HCT116 (cell line): ENCODE results near the gene ACADSB. TPM values are rescaled to one million over a fixed set of nuclear protein-coding genes. Genes with fewer than 3 reads are reported as not detected.

Experiments
- ATAC-seq: fragments of 200-7000 bp; cut with Tn5 transposase; 2 replicates; pipeline ENCODE4 v1.9.1; 2020; ENCODE audit warnings: mild to moderate bottlenecking, moderate library complexity
- BruUV-seq: library from RNA; stranded (reverse); fragments of 400-500 nt; replicated peaks from 2 replicates; lab custom pipeline; 2021; lab: Mats Ljungman, UMichigan
- CTCF ChIA-PET: fragments of 300-600 bp; sonication (Branson Sonifier 250); formaldehyde crosslinking; loops from one replicate; lab custom pipeline; 2021; ENCODE audit warnings: antibody characterized with exemption; lab: Charles Lee
- POLR2A ChIA-PET: fragments of 300-600, 350-600 bp; sonication (Branson Sonifier 250); formaldehyde crosslinking; loops from one replicate; lab custom pipeline; 2021; ENCODE audit warnings: antibody characterized with exemption; lab: Charles Lee
- RAD21 ChIA-PET, 2 experiments: fragments of 300-600 bp; sonication (Branson Sonifier 250); formaldehyde crosslinking; loops; one replicate each; lab custom pipeline; 2023; ENCODE audit warnings: low total read pairs in 2 of 2; ENCODE audit not compliant: uncharacterized antibody in 2 of 2, unreplicated experiment in 2 of 2, low non-redundant PET in 1 of 2; lab: Charles Lee
- DNase-seq: peaks from one replicate; pipeline ENCODE4 v3.0.0-alpha.2; 2010; ENCODE audit warnings: low read depth, low spot score
- H2AFZ ChIP-seq: fragments of 200-600 bp; shearing (Covaris generic), sonication (generic); 2 replicates; pipeline ENCODE4 v1.6.1; 2017; ENCODE audit warnings: low read depth, mixed run types, mixed read lengths, antibody characterized with exemption, low read length; ENCODE audit not compliant: poor library complexity, severe bottlenecking
- H3K27ac ChIP-seq: 2 replicates; pipeline ENCODE4 v1.5.1; 2012; ENCODE audit warnings: low read depth, low read length
- H3K27me3 ChIP-seq: fragments of 200-600 bp; sonication (generic); 2 replicates; pipeline ENCODE4 v1.6.1; 2016; ENCODE audit warnings: mixed run types, low read length, mixed read lengths; ENCODE audit not compliant: insufficient read depth
- H3K36me3 ChIP-seq, 2 experiments: fragments of 200-500 bp in 1 of 2; fragments of 200-600 bp in 1 of 2; sonication (Bioruptor generic) in 1 of 2; sonication (generic) in 1 of 2; 2 replicates each; pipeline versions ENCODE4 v1.5.1 to v1.6.1; 2014 to 2016; ENCODE audit warnings: low read length in 2 of 2, inconsistent platforms in 1 of 2, mixed read lengths in 1 of 2, mixed run types in 1 of 2; ENCODE audit not compliant: insufficient read depth in 2 of 2, control insufficient read depth in 1 of 2
- H3K4me1 ChIP-seq, 2 experiments: fragments of 200-600 bp in 1 of 2; sonication (generic) in 1 of 2; 2 replicates each; pipeline versions ENCODE4 v1.5.1 to v1.6.1; 2012 to 2017; ENCODE audit warnings: low read length in 2 of 2, inconsistent platforms in 1 of 2, mild to moderate bottlenecking in 1 of 2, mixed read lengths in 1 of 2, mixed run types in 1 of 2, moderate library complexity in 1 of 2; ENCODE audit not compliant: insufficient read depth in 2 of 2, control insufficient read depth in 1 of 2
- H3K4me2 ChIP-seq: fragments of 200-600 bp; sonication (generic); 2 replicates; pipeline ENCODE4 v1.6.1; 2017; ENCODE audit warnings: mixed run types, low read length, mixed read lengths
- H3K4me3 ChIP-seq, 2 experiments: fragments of 200-600 bp in 1 of 2; sonication (generic) in 1 of 2; replicated peaks in 1 of 2; 2 replicates each; pipeline ENCODE4 v1.5.1; 2011 to 2016; ENCODE audit warnings: low read length in 2 of 2, control low read depth in 1 of 2, low read depth in 1 of 2, mild to moderate bottlenecking in 1 of 2, mixed read lengths in 1 of 2, mixed run types in 1 of 2
- H3K79me2 ChIP-seq: fragments of 200-600 bp; sonication (generic); 2 replicates; pipeline ENCODE4 v1.6.1; 2017; ENCODE audit warnings: mild to moderate bottlenecking, mixed run types, low read length, moderate library complexity, mixed read lengths; ENCODE audit not compliant: insufficient read depth
- H3K9ac ChIP-seq: fragments of 200-600 bp; sonication (generic); 2 replicates; pipeline ENCODE4 v1.6.1; 2016; ENCODE audit warnings: low read length, mixed read lengths
- H3K9me2 ChIP-seq: fragments of 200-600 bp; sonication (generic), shearing (Covaris generic); 2 replicates; pipeline ENCODE4 v1.6.1; 2017; ENCODE audit warnings: mixed run types, mild to moderate bottlenecking, moderate library complexity; ENCODE audit not compliant: insufficient read depth
- H3K9me3 ChIP-seq, 2 experiments: fragments of 200-500 bp in 1 of 2; fragments of 200-600 bp in 1 of 2; sonication (Bioruptor generic) in 1 of 2; sonication (generic) in 1 of 2; 2 replicates each; pipeline ENCODE4 v1.6.1; 2014 to 2017; ENCODE audit warnings: low read length in 2 of 2, mixed read lengths in 2 of 2, inconsistent platforms in 1 of 2, low read depth in 1 of 2, mild to moderate bottlenecking in 1 of 2, mixed run types in 1 of 2, moderate library complexity in 1 of 2; ENCODE audit not compliant: control insufficient read depth in 1 of 2, insufficient read depth in 1 of 2
- H4K20me1 ChIP-seq: fragments of 200-600 bp; sonication (generic), shearing (Covaris generic); 2 replicates; pipeline ENCODE4 v1.6.1; 2017; ENCODE audit warnings: mixed run types, mild to moderate bottlenecking, moderate library complexity; ENCODE audit not compliant: insufficient read depth
- CBX3 ChIP-seq: IDR thresholded peaks from 2 replicates; pipeline ENCODE4 v1.6.1; 2012; ENCODE audit warnings: low read depth
- CTCF ChIP-seq, 3 experiments: fragments of 200-600 bp in 1 of 3; sonication (generic) in 1 of 3; IDR thresholded peaks in 2 of 3; conservative IDR thresholded peaks in 1 of 3; 2 replicates each; pipeline ENCODE4 v1.5.1; 2012 to 2017; ENCODE audit warnings: low read depth in 2 of 3, low read length in 2 of 3, antibody characterized with exemption in 1 of 3, borderline replicate concordance in 1 of 3, control low read depth in 1 of 3, mild to moderate bottlenecking in 1 of 3, mixed read lengths in 1 of 3, mixed run types in 1 of 3, moderate library complexity in 1 of 3; ENCODE audit not compliant: insufficient read depth in 1 of 3
- EGR1 ChIP-seq: IDR thresholded peaks from 2 replicates; pipeline ENCODE4 v1.6.1; 2012; ENCODE audit warnings: low read depth
- JUND ChIP-seq: IDR thresholded peaks from 2 replicates; pipeline ENCODE4 v1.6.1; 2012
- MAX ChIP-seq: IDR thresholded peaks from 2 replicates; pipeline ENCODE4 v1.6.1; 2012
- RAD21 ChIP-seq: IDR thresholded peaks from 2 replicates; pipeline ENCODE4 v1.6.1; 2012; ENCODE audit warnings: low read depth, mild to moderate bottlenecking
- SIN3A ChIP-seq: IDR thresholded peaks from 2 replicates; pipeline ENCODE4 v1.6.1; 2012; ENCODE audit warnings: low read depth
- SP1 ChIP-seq: IDR thresholded peaks from 2 replicates; pipeline ENCODE4 v1.6.1; 2012; ENCODE audit warnings: low read depth
- TCF7L2 ChIP-seq: IDR thresholded peaks from 2 replicates; pipeline ENCODE4 v1.7.0; 2011; ENCODE audit warnings: borderline replicate concordance, inconsistent platforms; ENCODE audit not compliant: insufficient read depth, insufficient read length; ENCODE audit errors: extremely low read depth
- YY1 ChIP-seq: IDR thresholded peaks from 2 replicates; pipeline ENCODE4 v1.6.1; 2011; ENCODE audit warnings: low read length, low read depth, moderate library complexity, mild to moderate bottlenecking; ENCODE audit not compliant: insufficient replicate concordance; ENCODE audit errors: extremely low read depth
- ZFX ChIP-seq: fragments of 450-650 bp; IDR thresholded peaks from 2 replicates; pipeline ENCODE4 v1.6.1; 2017
- ZNF274 ChIP-seq: fragments of 200-500 bp; sonication (Bioruptor generic); IDR thresholded peaks from 2 replicates; pipeline ENCODE4 v1.6.1; 2014; ENCODE audit warnings: mild to moderate bottlenecking, low read depth, low read length, inconsistent platforms
- intact Hi-C: fragments of 100-400 bp; cut with micrococcal nuclease; formaldehyde crosslinking; loops from 2 replicates; pipeline ENCODE4 v1.10.0; 2022
- total RNA-seq: library from RNA; stranded (reverse); gene quantifications from one replicate; pipeline ENCODE4 v1.2.1, GENCODE V29; 2021; ENCODE audit not compliant: unreplicated experiment

Gene ACADSB
- total RNA-seq, 1 experiment from 2014 or later = 33.3 TPM

GRCh38 chr10:123039632-123039930 lies 30.8 kb downstream of the ACADSB start (continued):
- no peak for TF ChIP-seq MAX
- TF ChIP-seq, all 23 proteins: peak for 0

- Histone ChIP-seq H3K27ac (no peak overlapping the region), H3K36me3 (no peaks in the 10 kb centered on the region), H3K9me2 (no peaks in the 10 kb centered on the region), H3K9ac (no peak overlapping the region), H2AFZ (no peak overlapping the region), H3K9me3 (no peaks in the 10 kb centered on the region), H3K4me2 (no peak overlapping the region)
- peak; percentile 32 for ATAC-seq
- no TSS peak for BruUV-seq
- RAD21 ChIA-PET = interaction anchor here in 1 of 2 experiments (0.9 kb wide), 1 partner anchor 515 kb away, joined by 3 read pairs; no protein-coding TSS in a partner anchor
- no peak for TF ChIP-seq TCF7L2
- TF ChIP-seq SIN3A = no peak
- TF ChIP-seq, all 23 proteins: peak for 0
- no peak for DNase-seq
- POLR2A ChIA-PET = no interaction called here
- H4K20me1 ChIP-seq = no peaks in the 10 kb centered on the region
- intact Hi-C loops = loop anchor here (1.0 to 2.0 kb wide), 3 partner anchors 90 to 516 kb away; no protein-coding TSS in a partner anchor
- H3K27me3 ChIP-seq = no peaks in the 10 kb centered on the region
- no peaks in the 10 kb centered on the region for H3K4me1 ChIP-seq
- H3K79me2 ChIP-seq = no peaks in the 10 kb centered on the region
- no peak overlapping the region for H3K4me3 ChIP-seq
- CTCF ChIA-PET = interaction anchor here (0.6 to 2.6 kb wide), 22 partner anchors 9 to 540 kb away, joined by 3 to 23 read pairs (median 4); partner anchors contain the start of gene BUB3
Observed at GRCh38 chr10:123042708-123043408, 34.1 kb downstream of the ACADSB start.

GRCh38 chr10:123043409-123043925 lies 34.7 kb downstream of the ACADSB start:
- Histone ChIP-seq H3K27me3 (no peaks in the 10 kb centered on the region), H3K27ac (no peak overlapping the region), H3K9ac (no peak overlapping the region), H3K9me2 (no peaks in the 10 kb centered on the region), H3K36me3 (no peaks in the 10 kb centered on the region)
- peak; percentile 99 for ATAC-seq
- TF ChIP-seq ZFX (no peak), YY1 (peak; percentile 45), CTCF (IDR thresholded peaks at IDR 0.05 in 2 of 3, conservative IDR thresholded peaks at IDR 0.05 in 1 of 3; ENCODE audit: borderline replicate concordance in 1 of 3, insufficient read depth in 1 of 3, low read depth in 2 of 3, low read length in 2 of 3) (peak; percentile 94 to 98 (median 94)), JUND (no peak), MAX (no peak), RAD21 (peak; percentile 96), SIN3A (no peak), SP1 (no peak), ZNF274 (no peak), EGR1 (no peak), CBX3 (peak; percentile 52; the same call in 1 of the 2 replicates)
- TF ChIP-seq, all 23 proteins: peak for 4
- Histone ChIP-seq H3K9me3 (no peaks in the 10 kb centered on the region), H3K4me2 (no peak overlapping the region), H3K4me1 (no peaks in the 10 kb centered on the region), H4K20me1 (no peaks in the 10 kb centered on the region), H2AFZ (no peak overlapping the region), H3K4me3 (no peak overlapping the region), H3K79me2 (no peaks in the 10 kb centered on the region)
- no TSS peak for BruUV-seq
- peak; percentile 80 for DNase-seq
- ChIA-PET RAD21 (no interaction called here), POLR2A (no interaction called here), CTCF (interaction anchor here (0.6 to 2.6 kb wide), 21 partner anchors 9 to 539 kb away, joined by 3 to 23 read pairs (median 4); partner anchors contain the start of gene BUB3)
- intact Hi-C loops = loop anchor here (1.0 to 2.0 kb wide), 3 partner anchors 89 to 516 kb away; no protein-coding TSS in a partner anchor
